Stimulated activated memory B cell treated with anti-CD40 and anti-IgM and Interleukin-4, amounts not matched to agents 10 μg/mL and 1 μg/mL and 100 μg/mL, for 72 hours (primary cell): Measurements from ENCODE around the gene ALG12.

Experiments
- ATAC-seq: fragments of 150-1000 bp; cut with Tn5 transposase; 2 replicates; pipeline ENCODE4 v1.10.0; 2021
- H3K27ac Mint-ChIP-seq: one replicate; pipeline ENCODE4 v1.8.0; 2022; ENCODE audit warnings: mild to moderate bottlenecking, mixed read lengths
- H3K27me3 Mint-ChIP-seq: one replicate; pipeline ENCODE4 v1.8.0; 2022; ENCODE audit warnings: mixed read lengths
- H3K36me3 Mint-ChIP-seq: one replicate; pipeline ENCODE4 v1.8.0; 2022; ENCODE audit warnings: mixed read lengths
- H3K4me1 Mint-ChIP-seq: one replicate; pipeline ENCODE4 v1.8.0; 2022; ENCODE audit warnings: mixed read lengths
- H3K4me3 Mint-ChIP-seq: one replicate; pipeline ENCODE4 v1.8.0; 2022; ENCODE audit warnings: mild to moderate bottlenecking, moderate library complexity, mixed read lengths
- H3K9me3 Mint-ChIP-seq: one replicate; pipeline ENCODE4 v1.8.0; 2022; ENCODE audit warnings: mixed read lengths

The ALG12 gene

DNA sequence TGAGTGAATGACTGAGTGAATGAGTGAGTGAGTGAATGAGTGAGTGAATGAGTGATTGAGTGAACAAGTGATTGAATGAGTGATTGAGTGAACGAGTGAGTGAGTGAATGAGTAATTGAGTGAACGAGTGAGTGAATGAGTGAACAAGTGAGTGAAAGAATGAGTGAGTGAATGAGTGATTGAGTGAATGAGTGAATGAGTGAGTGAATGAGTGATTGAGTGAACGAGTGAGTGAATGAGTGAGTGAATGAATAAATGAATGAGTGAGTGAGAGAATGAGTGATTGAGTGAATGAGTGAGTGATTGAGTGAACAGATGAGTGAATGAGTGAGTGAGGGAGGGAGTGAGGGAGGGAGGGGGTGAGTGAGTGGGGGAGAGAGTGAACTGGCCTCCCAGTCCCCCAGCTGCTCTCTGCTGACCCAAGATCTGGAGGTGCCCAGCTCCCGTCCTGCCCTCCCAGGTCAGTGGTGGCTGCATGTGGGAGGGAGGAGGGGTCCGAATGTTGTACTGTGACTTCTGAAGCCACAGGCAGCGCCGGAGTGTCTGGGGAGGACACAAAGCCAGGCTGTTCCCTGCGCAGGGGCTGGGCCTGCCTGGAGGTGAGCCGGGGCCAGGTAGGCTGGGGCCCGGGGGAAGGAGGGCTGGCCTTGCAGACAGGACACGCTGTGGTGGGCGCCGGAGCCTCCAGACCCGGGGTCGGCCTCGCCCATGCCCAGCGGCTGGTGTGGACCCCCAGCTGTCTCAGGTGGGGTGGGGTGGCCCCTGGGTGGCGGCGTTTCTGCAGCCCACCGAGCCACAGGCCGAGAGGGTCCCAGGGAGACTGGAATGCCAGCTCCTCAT, 24.5 kb upstream of the ALG12 start:
- peak; percentile 34 for ATAC-seq
- no peaks in the 10 kb centered on the region for H3K27me3 Mint-ChIP-seq
- H3K36me3 Mint-ChIP-seq: peaks cover 8% of the 10 kb centered on the region
- H3K9me3 Mint-ChIP-seq: peaks cover 3% of the 10 kb centered on the region
- H3K4me1 Mint-ChIP-seq: peaks cover 16% of the 10 kb centered on the region
- peak overlapping the region; percentile 91 for H3K27ac Mint-ChIP-seq
- H3K4me3 Mint-ChIP-seq: no peak overlapping the region

DNA sequence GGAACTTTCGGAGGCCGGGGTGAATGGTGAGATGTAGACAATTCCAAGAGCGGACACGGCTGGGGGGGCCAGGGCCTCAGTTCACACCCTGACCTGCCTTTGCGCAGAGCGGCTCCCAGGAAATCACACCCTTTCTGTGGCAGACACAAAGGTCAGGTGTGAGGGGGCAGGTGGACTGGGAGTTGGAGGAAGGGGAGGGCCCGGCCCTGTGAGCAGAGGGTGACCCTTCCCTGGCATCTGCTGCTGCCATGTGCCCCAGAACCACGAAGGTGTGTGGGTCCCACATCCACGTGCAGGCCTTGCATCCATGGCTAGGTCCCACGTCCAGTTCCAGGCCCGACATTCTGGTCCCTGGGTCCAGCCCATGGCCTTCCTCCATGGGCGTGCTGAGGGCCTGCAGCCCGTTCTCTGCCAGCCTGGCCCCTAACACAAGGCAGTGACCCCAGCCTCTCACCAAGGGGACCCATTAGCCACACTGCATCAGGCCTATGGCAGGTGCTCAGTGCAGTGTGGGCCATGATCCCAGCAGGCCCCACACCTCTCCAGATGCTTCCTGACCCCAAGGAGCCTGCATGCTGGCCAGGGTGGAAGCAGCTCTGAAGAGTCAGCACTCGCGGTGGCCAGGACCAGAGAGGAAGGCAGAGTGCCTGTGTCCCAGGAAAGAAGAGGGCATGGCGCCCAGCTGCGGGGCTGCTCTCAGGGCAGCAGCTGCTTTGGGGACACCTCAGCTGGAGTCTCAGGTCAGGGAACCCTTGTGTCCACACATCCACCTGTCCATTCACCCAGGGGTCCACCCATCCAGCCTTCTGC, 23.5 kb upstream of the ALG12 start:
- H3K4me3 Mint-ChIP-seq: no peak overlapping the region
- no peaks in the 10 kb centered on the region for H3K27me3 Mint-ChIP-seq
- H3K4me1 Mint-ChIP-seq: peaks cover 27% of the 10 kb centered on the region
- peaks cover 3% of the 10 kb centered on the region for H3K9me3 Mint-ChIP-seq
- peaks cover 8% of the 10 kb centered on the region for H3K36me3 Mint-ChIP-seq
- H3K27ac Mint-ChIP-seq: peak overlapping the region; percentile 52
- ATAC-seq: no peak

DNA sequence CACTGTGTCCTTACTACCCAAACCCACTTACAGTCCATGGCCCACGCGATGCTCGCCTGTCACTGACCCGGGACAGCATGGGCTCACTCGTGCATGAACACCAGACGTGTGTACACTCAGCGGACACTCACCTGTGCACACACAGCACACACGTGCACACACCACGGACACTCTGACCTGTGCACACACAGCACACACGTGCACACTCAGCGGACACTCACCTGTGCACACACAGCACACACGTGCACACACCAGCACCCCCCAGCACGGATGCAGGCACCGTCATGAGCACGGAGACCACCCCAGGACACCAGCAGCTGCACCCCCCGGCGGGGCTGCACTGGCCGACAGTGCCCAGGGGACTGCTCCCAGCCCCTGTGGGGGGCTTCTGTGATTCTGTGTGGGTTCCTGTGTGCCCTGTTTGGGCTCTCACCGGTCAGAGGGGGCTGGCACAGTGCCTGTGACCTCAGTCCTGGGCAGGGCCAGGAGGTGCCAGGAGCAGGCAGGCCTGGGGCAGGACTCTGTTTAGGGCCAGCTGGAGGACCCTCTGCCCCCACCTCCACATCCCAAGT, 20.4 kb upstream of the ALG12 start:
- peaks cover 32% of the 10 kb centered on the region for H3K4me1 Mint-ChIP-seq
- H3K27me3 Mint-ChIP-seq: no peaks in the 10 kb centered on the region
- no peak overlapping the region for H3K4me3 Mint-ChIP-seq
- peaks cover 8% of the 10 kb centered on the region for H3K36me3 Mint-ChIP-seq
- peaks cover 3% of the 10 kb centered on the region for H3K9me3 Mint-ChIP-seq
- peak overlapping the region; percentile 20 for H3K27ac Mint-ChIP-seq
- no peak for ATAC-seq

DNA sequence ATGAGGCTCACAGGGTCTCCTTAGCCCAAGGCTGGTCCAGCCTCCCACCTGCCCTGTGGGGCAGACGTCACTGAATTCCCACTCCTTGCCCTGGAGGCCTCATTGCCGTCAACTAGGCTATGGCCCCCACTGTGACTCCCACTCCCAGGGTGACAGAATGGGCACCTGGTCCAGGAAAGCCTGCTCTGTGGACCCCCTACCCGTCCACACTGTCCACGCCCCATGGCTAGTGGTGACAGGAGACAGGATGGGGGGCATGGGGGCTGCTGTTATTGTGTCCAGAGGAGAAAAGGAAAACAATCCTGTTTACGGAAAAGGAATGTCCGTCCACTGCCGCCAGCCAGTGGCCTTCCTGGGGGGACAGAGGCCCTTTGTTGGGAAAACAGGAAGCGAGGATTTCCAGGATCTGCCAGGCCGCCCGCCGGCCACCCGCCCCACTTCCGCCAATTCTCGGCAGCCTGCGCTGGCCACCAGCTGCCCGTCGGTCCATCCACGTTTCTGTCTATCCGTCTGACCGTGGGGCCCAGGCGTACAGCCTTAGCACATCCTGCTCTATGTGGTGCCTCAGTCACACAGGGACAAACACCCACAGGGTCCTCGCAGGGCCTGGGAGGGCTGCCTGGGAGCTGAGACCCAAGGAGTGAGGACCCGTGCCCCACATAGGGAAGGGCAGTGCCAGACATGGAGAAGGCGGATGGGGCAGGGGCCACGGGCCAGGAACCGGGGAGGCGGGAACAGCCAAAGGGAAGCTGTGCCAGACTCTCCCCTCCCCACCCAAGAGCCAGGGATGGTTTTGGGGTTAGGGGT, 19.7 kb upstream of the ALG12 start:
- H3K36me3 Mint-ChIP-seq: peaks cover 8% of the 10 kb centered on the region
- no peaks in the 10 kb centered on the region for H3K27me3 Mint-ChIP-seq
- H3K4me1 Mint-ChIP-seq: peaks cover 36% of the 10 kb centered on the region
- no peak for ATAC-seq
- H3K4me3 Mint-ChIP-seq: no peak overlapping the region
- peaks cover 3% of the 10 kb centered on the region for H3K9me3 Mint-ChIP-seq
- H3K27ac Mint-ChIP-seq: peak overlapping the region; percentile 86

DNA sequence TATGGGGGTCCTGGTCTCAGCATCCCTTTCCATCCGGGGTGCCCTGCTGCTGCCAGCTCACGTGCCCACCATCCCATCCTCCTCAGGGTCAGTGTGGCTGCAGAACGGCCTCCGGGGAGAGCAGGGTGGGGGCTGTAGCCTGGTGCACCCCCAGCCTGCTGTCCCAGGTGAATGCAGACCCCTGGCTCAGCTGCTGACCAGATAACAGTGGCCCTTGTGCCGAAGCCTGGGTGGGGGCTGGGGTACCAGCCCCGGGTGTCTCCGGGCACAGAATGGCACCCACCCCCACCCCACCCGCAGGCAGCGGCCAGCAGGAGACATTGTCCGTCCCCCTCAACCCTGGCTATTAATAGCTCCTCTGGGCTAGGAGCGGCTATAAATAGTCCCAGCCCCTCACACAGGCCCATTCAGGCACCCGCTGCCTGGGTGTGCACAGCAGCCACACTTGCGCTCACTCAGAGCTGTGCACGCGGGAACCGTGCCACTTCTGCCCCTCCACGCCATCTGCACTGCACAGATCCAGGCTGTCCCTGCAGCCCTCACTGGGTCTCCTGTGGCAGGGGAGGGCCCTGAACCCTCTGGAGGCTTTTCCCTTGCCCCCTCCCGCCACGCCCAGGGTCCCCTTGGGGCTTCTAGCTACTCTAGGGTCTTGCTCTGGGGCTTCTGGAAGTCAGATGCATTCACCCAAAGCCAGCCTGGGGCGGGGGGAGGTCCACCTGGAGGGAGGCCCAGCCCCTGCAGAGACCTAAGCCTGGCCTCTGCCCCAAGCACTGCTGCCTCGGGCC, 18.9 kb upstream of the ALG12 start:
- H3K4me1 Mint-ChIP-seq: peaks cover 42% of the 10 kb centered on the region

DNA sequence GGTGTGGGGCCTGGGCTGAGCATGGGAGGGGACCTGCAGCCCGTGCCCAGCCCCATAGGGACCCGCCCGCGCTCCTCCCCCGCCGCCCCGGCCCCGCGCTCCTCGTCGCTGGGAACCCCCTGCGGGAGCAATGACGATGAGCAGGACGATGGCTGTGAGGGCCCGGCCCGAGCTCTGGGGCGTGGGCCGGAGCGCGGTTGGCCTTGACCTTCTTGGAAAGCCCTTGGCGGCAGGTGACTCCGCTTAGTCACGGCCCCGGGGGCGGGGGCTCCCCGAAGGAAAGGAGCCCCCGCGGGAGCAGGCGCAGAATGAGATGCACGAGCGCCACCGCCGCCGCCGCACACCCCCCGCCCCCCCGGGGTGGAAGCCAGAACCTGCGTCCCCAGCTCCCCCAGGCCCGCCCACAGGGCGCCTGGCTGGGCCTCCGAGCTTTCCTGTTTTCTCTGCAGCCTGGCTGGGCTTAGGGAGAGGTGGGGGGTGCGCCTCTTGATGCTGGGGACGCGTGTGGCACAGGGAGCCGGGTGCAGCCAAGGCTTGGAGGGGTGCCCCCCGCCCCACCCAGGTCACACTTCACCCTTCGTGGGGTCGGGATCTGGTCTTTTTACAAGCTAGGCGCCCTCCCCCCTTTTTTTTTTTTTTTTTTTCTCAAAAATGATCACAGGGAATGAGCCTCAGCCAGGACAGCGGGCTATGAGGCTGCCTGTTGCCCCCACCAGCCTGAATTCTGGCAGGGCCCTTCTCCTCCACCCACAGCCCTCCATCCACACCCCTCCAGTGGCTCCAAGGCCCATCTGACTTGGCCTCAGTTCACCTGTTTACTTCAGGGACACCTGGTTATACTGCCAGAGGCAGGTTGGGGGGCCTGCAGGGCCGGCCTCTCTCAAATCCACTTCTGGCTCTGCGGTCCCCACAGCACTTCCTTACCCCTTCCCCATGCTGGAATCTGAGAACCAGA, 18.1 kb upstream of the ALG12 start:
- H3K4me3 Mint-ChIP-seq: peak overlapping the region; percentile 61
- no peaks in the 10 kb centered on the region for H3K27me3 Mint-ChIP-seq
- ATAC-seq: peak; percentile 84
- H3K4me1 Mint-ChIP-seq: peaks cover 47% of the 10 kb centered on the region
- peaks cover 3% of the 10 kb centered on the region for H3K9me3 Mint-ChIP-seq
- H3K36me3 Mint-ChIP-seq: peaks cover 8% of the 10 kb centered on the region
- H3K27ac Mint-ChIP-seq: peak overlapping the region; percentile 86

More for the DNA sequence above, 18.9 kb upstream of the ALG12 start:
- no peak for ATAC-seq
- Mint-ChIP-seq H3K36me3 (peaks cover 8% of the 10 kb centered on the region), H3K4me3 (peak overlapping the region; percentile 61), H3K27me3 (no peaks in the 10 kb centered on the region), H3K9me3 (peaks cover 3% of the 10 kb centered on the region), H3K27ac (peak overlapping the region; percentile 86)

DNA sequence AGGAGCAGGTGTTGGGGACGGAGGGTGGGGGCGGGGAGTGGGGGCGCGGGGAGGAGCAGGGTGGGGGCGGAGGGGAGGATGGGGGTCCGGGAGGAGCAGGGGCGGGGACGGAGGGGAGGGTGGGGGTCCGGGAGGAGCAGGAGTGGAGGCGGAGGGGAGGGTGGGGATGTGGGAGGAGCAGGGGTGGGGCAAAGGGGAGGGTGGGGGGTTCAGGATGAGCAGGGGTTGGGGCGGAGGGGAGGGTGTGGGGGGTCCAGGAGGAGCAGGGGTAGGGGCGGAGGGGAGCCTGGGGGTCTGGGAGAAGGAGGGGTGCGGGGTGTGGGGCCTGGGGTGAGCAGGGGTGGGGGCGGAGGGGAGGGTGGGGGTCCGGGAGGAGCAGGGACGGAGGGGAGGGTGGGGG, 17.3 kb upstream of the ALG12 start:
- peak overlapping the region; percentile 86 for H3K27ac Mint-ChIP-seq
- H3K4me3 Mint-ChIP-seq: peak overlapping the region; percentile 68
- peaks cover 48% of the 10 kb centered on the region for H3K4me1 Mint-ChIP-seq

DNA sequence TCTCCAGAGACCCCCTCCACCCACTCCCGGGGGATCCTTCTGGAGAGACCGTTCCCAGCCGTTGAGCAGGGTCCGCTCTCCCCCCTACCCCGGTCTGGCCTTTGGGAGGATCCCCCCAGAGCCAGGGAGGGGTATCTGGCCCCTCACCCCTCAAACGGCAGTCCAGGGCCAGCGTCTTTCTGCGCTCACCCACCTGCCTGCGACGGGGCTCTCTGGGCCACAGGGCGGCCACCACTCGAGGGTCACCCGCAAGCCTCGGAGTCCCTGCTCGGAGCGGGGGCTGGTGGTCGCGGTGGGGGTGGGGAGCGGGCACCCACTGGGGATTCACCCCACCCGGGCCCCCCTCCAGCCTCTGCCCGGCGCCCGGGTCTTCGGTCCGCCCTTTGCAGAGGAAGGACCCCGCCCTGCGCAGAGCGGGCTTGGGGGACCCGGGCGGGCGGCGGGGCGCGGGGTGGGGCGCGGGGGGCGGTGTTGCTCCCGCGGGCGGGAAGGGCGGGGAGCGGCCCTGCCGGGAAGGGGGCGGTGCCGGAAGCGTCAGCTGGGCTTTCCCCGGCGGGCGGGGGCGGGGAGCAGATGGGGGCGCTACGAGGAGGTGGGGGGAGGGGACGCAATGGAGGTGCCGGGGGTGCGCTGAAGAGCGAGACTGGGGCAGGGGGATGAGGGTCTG, 16.8 kb upstream of the ALG12 start:
- Mint-ChIP-seq H3K9me3 (no peaks in the 10 kb centered on the region), H3K27ac (peak overlapping the region; percentile 86), H3K36me3 (no peaks in the 10 kb centered on the region), H3K27me3 (no peaks in the 10 kb centered on the region), H3K4me1 (peaks cover 53% of the 10 kb centered on the region), H3K4me3 (peak overlapping the region; percentile 83)
- peak; percentile 37 for ATAC-seq

More for the DNA sequence above, 17.3 kb upstream of the ALG12 start:
- no peak for ATAC-seq
- peaks cover under 1% of the 10 kb centered on the region for H3K36me3 Mint-ChIP-seq
- H3K27me3 Mint-ChIP-seq: no peaks in the 10 kb centered on the region
- no peaks in the 10 kb centered on the region for H3K9me3 Mint-ChIP-seq

DNA sequence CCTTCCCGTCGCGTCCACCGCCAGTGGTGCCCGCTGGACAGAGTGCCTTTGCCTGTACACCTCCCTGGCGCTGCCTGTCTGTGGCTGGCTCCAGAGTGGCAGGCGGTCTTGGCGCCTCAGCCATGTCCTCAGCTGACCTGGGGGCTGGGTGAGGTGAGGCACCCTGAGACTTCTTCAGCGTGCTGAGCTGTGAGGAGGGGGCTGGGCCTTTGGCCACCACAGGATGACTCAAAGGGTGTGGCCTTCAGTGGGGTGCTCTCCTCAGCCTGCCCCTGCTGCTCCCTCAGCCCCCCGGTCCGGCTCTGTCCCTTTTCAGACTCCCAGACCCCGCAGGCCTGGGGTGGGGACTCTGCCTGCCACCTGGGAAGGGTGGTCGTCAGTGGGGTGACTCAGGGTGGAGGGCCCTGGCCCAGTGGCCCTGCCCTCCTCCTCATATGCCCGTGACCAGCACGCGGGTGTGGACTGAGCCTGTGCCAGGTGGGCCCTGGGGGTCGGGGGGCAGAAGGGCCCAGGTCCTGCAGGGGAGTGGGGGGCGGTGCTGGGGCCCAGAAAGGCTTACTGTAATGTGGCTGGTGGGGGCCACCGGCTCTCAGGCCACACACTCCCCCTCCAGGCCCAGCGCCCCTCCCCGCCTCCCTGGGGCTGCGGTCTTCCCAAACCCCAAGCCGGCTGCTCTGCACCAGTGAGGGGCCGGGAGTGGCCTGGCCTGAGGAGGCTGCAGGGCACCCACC, 16.1 kb upstream of the ALG12 start:
- peak; percentile 0 for ATAC-seq
- no peaks in the 10 kb centered on the region for H3K36me3 Mint-ChIP-seq
- no peaks in the 10 kb centered on the region for H3K9me3 Mint-ChIP-seq
- H3K4me3 Mint-ChIP-seq: peak overlapping the region; percentile 83
- no peaks in the 10 kb centered on the region for H3K27me3 Mint-ChIP-seq
- peaks cover 56% of the 10 kb centered on the region for H3K4me1 Mint-ChIP-seq
- H3K27ac Mint-ChIP-seq: peak overlapping the region; percentile 86

DNA sequence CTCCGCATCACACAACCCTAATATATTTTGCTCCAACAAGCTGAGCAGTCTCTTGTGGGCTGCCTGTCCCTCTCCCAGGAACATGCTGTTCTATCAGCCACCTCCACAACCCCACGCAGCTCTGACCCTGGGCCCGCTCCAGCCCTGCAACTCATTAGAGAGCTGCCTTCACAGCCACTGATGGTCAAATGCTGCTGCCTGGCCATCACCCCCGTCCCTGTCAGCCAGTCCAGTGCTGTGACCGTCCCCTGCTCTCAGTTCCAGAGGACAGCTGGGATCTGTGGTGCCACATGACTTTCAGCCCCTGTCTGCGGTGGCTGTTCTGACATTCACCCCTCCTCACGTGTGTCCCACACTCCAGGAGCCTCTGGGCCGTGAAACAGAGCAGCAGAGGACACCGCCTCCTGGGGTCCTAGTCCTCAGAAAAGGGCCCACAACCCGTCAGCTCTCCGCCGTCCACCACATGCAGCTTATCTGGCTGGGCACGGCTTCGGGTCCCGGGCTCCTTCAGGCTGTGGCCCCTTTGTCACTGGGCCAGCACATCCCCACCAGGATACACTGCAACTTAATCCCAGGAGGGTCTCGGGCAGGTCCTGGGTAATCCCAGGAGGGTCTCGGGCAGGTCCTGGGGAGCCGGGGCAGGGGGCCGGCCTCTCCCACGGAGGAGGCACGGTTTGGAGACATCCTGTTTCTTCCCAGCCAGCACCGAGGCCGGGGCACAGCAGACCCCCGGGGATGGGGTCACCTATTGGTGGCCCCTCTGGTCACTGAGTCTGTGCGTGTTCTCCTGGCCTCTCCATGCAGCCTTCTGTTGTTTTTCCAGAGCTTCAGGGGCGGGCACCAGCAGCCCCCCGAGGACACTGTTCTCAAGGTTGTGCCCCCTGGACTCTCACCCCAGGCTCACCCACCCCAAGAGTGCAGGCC, 15.3 kb upstream of the ALG12 start:
- peaks cover 62% of the 10 kb centered on the region for H3K4me1 Mint-ChIP-seq

DNA sequence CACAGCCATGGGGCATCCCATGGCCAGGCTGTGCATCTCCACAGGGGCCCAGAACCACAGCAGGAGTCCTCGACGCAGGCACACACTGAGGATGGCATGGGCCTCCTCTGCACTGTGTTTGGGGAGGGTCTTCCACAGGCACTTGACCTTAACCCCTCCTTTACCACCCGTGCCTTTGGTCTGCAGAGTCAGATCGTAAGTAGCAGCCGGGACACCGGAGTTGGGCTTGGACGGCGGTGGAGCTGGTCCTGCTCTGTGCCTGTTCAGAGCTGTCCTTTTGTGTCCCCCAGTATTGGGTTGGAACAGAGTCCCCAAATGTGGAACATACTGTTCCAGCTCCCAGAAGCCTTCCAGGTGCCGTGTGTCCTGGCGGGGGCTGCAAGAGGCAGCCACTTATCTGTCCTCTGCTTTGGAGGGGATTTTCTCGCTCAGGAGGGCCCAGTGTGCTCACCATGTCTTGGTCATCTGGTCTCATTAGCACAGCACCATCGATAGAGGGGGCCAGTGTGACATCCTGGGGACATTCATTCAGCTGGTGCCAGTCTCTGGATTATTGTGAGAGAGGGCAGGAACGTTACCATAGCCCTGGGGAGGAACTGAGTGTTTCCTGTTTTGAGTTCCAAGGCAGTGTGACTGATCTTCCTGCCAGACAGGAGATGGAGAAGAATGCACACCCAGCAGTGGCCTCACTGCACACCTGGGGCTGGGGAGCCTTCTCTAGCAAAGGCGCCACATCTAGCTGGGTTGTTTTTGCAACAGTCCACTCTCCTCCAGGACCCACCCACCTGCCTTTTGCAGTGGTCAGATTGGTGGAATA, 12.6 kb upstream of the ALG12 start:
- H3K9me3 Mint-ChIP-seq: no peaks in the 10 kb centered on the region
- peaks cover 9% of the 10 kb centered on the region for H3K36me3 Mint-ChIP-seq
- peak overlapping the region; percentile 45 for H3K4me3 Mint-ChIP-seq
- peaks cover 68% of the 10 kb centered on the region for H3K4me1 Mint-ChIP-seq
- peak overlapping the region; percentile 88 for H3K27ac Mint-ChIP-seq
- H3K27me3 Mint-ChIP-seq: no peaks in the 10 kb centered on the region
- ATAC-seq: peak; percentile 65

More for the DNA sequence above, 15.3 kb upstream of the ALG12 start:
- no peak for ATAC-seq
- peak overlapping the region; percentile 83 for H3K4me3 Mint-ChIP-seq
- H3K36me3 Mint-ChIP-seq: no peaks in the 10 kb centered on the region
- no peaks in the 10 kb centered on the region for H3K27me3 Mint-ChIP-seq
- no peaks in the 10 kb centered on the region for H3K9me3 Mint-ChIP-seq
- H3K27ac Mint-ChIP-seq: peak overlapping the region; percentile 86
